Measurements from ENCODE around the gene DNAL4. TPM values are rescaled to one million over a fixed set of nuclear protein-coding genes. Genes with fewer than 3 reads are reported as not detected.

DNAL4 gene
- total and polyA plus RNA-seq, 2 donors (not counting 3 experiments of a cell fraction or from before 2014, with no cell fraction given) = 12.9 to 22.7 TPM

DNA sequence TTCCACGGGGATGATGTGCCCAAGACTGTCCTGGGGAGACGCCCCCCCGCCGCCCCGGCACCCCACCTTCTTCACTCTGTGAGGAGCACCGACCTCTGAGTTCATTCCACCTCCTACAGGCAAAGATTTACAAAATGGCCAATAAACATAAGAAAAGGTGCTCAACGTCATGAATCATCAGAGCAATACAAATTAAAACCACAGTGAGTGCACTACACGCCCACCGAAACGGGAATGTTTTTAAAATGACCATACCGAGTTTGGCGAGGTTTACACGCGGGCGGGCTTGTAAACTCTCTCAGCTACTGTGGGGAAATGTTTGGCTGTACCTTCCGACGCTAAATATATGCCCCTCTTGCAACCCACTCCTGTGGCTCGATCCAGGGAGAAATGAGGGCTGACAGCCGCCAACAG is 42.0 kb upstream of the DNAL4 start:
- no peaks in the 10 kb centered on the region for H4K20me1 ChIP-seq (replicated peaks; ENCODE audit: control insufficient read depth, extremely low read depth, insufficient read depth, low read length)
- no peaks in the 10 kb centered on the region for H3K4me1 ChIP-seq (ENCODE audit: control insufficient read depth, extremely low read depth, insufficient read depth, low read length)
- dilution Hi-C loops (cut with MboI; ENCODE audit: extremely low pct_ligation_motif_present, low sequenced_read_pairs) = no loop called here
- no peak for TF ChIP-seq GATA2 (IDR thresholded peaks at IDR 0.05; ENCODE audit: insufficient read depth, insufficient read length, low read depth, low read length)
- no peak for TF ChIP-seq POLR2A (IDR thresholded peaks at IDR 0.05; ENCODE audit: low read depth, low read length)
- no peak for TF ChIP-seq JUN (IDR thresholded peaks at IDR 0.05; ENCODE audit: borderline replicate concordance, insufficient read depth, insufficient read length, low read depth)
- no peak for TF ChIP-seq POLR2AphosphoS5 (IDR thresholded peaks at IDR 0.05; ENCODE audit: insufficient read depth, low read depth, low read length)
- TF ChIP-seq MYC (IDR thresholded peaks at IDR 0.05; ENCODE audit: low read depth, low read length) = no peak
- CTCF ChIA-PET = interaction anchor here (14.8 kb wide), 1 partner anchor 68 kb away, joined by 198 read pairs; no protein-coding TSS in a partner anchor
- H3K36me3 ChIP-seq (ENCODE audit: control insufficient read depth in 2 of 2, extremely low read depth in 1 of 2, insufficient read depth in 2 of 2, low read length in 2 of 2) = no peaks in the 10 kb centered on the region
- intact Hi-C loops (cut with micrococcal nuclease) = no loop called here
- H2AFZ ChIP-seq (ENCODE audit: low read depth, low read length) = no peak overlapping the region
- H3K4me3 ChIP-seq (replicated peaks in 1 of 3; ENCODE audit: insufficient read depth in 1 of 3, low read depth in 1 of 3, low read length in 3 of 3) = no peak overlapping the region
- no peaks in the 10 kb centered on the region for H3K9me1 ChIP-seq (replicated peaks; ENCODE audit: control insufficient read depth, extremely low read depth, insufficient read depth, low read length)
- FAIRE-seq (no peak), DNase-seq (ENCODE audit: low read depth, low spot score) (no peak)
- no peak overlapping the region for H3K27ac ChIP-seq (ENCODE audit: insufficient read depth, low read depth, low read length)
- POLR2A ChIA-PET = no interaction called here
- H3K9ac ChIP-seq (replicated peaks; ENCODE audit: extremely low read depth, insufficient read depth, low read length) = no peak overlapping the region
- no peak overlapping the region for H3K4me2 ChIP-seq (ENCODE audit: insufficient read depth, low read length)
- H3K9me3 ChIP-seq (replicated peaks; ENCODE audit: control insufficient read depth, insufficient read depth, low read length) = no peaks in the 10 kb centered on the region
- BruUV-seq (replicated peaks) = no TSS peak
- H3K27me3 ChIP-seq (ENCODE audit: control insufficient read depth in 2 of 2, insufficient read depth in 2 of 2, low read length in 2 of 2) = peaks cover 0 to 3% of the 10 kb centered on the region in 2 experiments
- no peaks in the 10 kb centered on the region for H3K79me2 ChIP-seq (ENCODE audit: control insufficient read depth, insufficient read depth, low read length)

DNA sequence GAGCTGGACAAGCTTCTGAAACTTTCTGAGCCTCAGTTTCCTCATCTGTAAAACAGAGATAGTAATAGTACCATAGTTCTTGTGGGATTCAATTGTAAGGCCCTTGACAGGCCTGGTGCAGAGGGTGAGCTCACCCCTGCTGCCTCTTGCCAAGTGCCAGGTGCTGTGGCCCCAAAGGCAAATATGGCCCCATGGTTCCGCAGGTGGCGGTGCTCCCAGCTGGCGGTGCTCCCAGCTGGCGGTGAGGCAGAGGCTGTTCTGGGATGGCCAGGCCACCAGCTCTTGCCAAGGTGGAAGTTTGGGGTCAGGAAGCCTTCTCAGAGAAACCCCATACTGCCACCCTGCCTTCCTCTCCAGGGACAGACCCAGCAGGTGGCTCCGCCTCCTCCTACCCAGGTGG is 41.0 kb upstream of the DNAL4 start:
- Histone ChIP-seq H2AFZ (ENCODE audit: low read depth, low read length) (no peak overlapping the region), H3K4me1 (ENCODE audit: control insufficient read depth, extremely low read depth, insufficient read depth, low read length) (no peaks in the 10 kb centered on the region), H3K9ac (replicated peaks; ENCODE audit: extremely low read depth, insufficient read depth, low read length) (no peak overlapping the region), H3K9me3 (replicated peaks; ENCODE audit: control insufficient read depth, insufficient read depth, low read length) (no peaks in the 10 kb centered on the region), H3K9me1 (replicated peaks; ENCODE audit: control insufficient read depth, extremely low read depth, insufficient read depth, low read length) (no peaks in the 10 kb centered on the region), H3K27ac (ENCODE audit: insufficient read depth, low read depth, low read length) (no peak overlapping the region), H3K27me3 (ENCODE audit: control insufficient read depth in 2 of 2, insufficient read depth in 2 of 2, low read length in 2 of 2) (no peaks in the 10 kb centered on the region), H3K36me3 (ENCODE audit: control insufficient read depth in 2 of 2, extremely low read depth in 1 of 2, insufficient read depth in 2 of 2, low read length in 2 of 2) (no peaks in the 10 kb centered on the region), H3K4me2 (ENCODE audit: insufficient read depth, low read length) (no peak overlapping the region), H3K4me3 (replicated peaks in 1 of 3; ENCODE audit: insufficient read depth in 1 of 3, low read depth in 1 of 3, low read length in 3 of 3) (no peak overlapping the region), H4K20me1 (replicated peaks; ENCODE audit: control insufficient read depth, extremely low read depth, insufficient read depth, low read length) (no peaks in the 10 kb centered on the region), H3K79me2 (ENCODE audit: control insufficient read depth, insufficient read depth, low read length) (no peaks in the 10 kb centered on the region)
- DNase-seq (ENCODE audit: low read depth, low spot score) (no peak), FAIRE-seq (no peak)
- dilution Hi-C loops (cut with MboI; ENCODE audit: extremely low pct_ligation_motif_present, low sequenced_read_pairs) (no loop called here), intact Hi-C loops (cut with micrococcal nuclease) (no loop called here)
- ChIA-PET POLR2A (no interaction called here), CTCF (interaction anchor here (14.8 kb wide), 1 partner anchor 67 kb away, joined by 198 read pairs; no protein-coding TSS in a partner anchor)
- no peak for TF ChIP-seq JUN (IDR thresholded peaks at IDR 0.05; ENCODE audit: borderline replicate concordance, insufficient read depth, insufficient read length, low read depth)
- TF ChIP-seq GATA2 (IDR thresholded peaks at IDR 0.05; ENCODE audit: insufficient read depth, insufficient read length, low read depth, low read length) = no peak
- TF ChIP-seq POLR2AphosphoS5 (IDR thresholded peaks at IDR 0.05; ENCODE audit: insufficient read depth, low read depth, low read length) = no peak
- TF ChIP-seq MAX (IDR thresholded peaks at IDR 0.05; ENCODE audit: insufficient read depth, insufficient read length) = no peak
- no peak for TF ChIP-seq MYC (IDR thresholded peaks at IDR 0.05; ENCODE audit: low read depth, low read length)
- TF ChIP-seq POLR2A (IDR thresholded peaks at IDR 0.05; ENCODE audit: low read depth, low read length) = no peak
- no peak for TF ChIP-seq CTCF (IDR thresholded peaks at IDR 0.05; ENCODE audit: extremely low read depth in 1 of 2, insufficient read depth in 1 of 2, low read depth in 1 of 2, low read length in 2 of 2)
- no peak for TF ChIP-seq EZH2 (IDR thresholded peaks at IDR 0.05; ENCODE audit: borderline replicate concordance, low read depth, low read length, severe bottlenecking)
- no peak for TF ChIP-seq FOS (IDR thresholded peaks at IDR 0.05; ENCODE audit: borderline replicate concordance, insufficient read depth, low read length)
- no TSS peak for BruUV-seq (replicated peaks)
